Measurements from ENCODE around the gene SLC44A4. TPM values are rescaled to one million over a fixed set of nuclear protein-coding genes. Genes with fewer than 3 reads are reported as not detected.

Gene SLC44A4
- total RNA-seq, 1 donor from 2014 or later, result not detected

- intact Hi-C loops (cut with micrococcal nuclease), result no loop called here
Observed at GRCh38 chr6:31901415-31901952, 22.7 kb upstream of the SLC44A4 start.

GRCh38 chr6:31900917-31901414, 22.2 kb upstream of the SLC44A4 start:
- intact Hi-C loops (cut with micrococcal nuclease), result no loop called here

- intact Hi-C loops (cut with micrococcal nuclease), result loop anchor here (2.0 to 5.0 kb wide), 5 partner anchors 161 to 1283 kb away; partner anchors contain the start of genes GPSM3, MRPS18B, PBX2 and PPP1R10
Observed at GRCh38 chr6:31899882-31900722, 21.3 kb upstream of the SLC44A4 start.

GRCh38 chr6:31899215-31899614, 20.4 kb upstream of the SLC44A4 start:
- intact Hi-C loops (cut with micrococcal nuclease), result loop anchor here (2.0 to 5.0 kb wide), 5 partner anchors 160 to 1282 kb away; partner anchors contain the start of genes GPSM3, MRPS18B, PBX2 and PPP1R10

GRCh38 chr6:31898383-31899011, 19.7 kb upstream of the SLC44A4 start:
- intact Hi-C loops (cut with micrococcal nuclease), result loop anchor here (1.0 to 5.0 kb wide), 11 partner anchors 61 to 1281 kb away; partner anchors contain the start of genes ATF6B, BAG6, DXO and GPSM3

- intact Hi-C loops (cut with micrococcal nuclease), result loop anchor here (1.0 to 5.0 kb wide), 16 partner anchors 34 to 1280 kb away; partner anchors contain the start of genes ABHD16A, ATF6B, BAG6 and DXO
Observed at GRCh38 chr6:31897612-31898382, 19.0 kb upstream of the SLC44A4 start, which contains the start of gene EHMT2. EHMT2 (minus strand) TSS chr6:31897698; CDS start chr6:31897677, 21 bp downstream.

- intact Hi-C loops (cut with micrococcal nuclease), result loop anchor here (1.0 to 5.0 kb wide), 9 partner anchors 34 to 1280 kb away; partner anchors contain the start of genes ABHD16A, GPSM3, MRPS18B and PBX2
Observed at GRCh38 chr6:31896856-31897611, 18.2 kb upstream of the SLC44A4 start.

GRCh38 chr6:31896493-31896855, 17.7 kb upstream of the SLC44A4 start:
- intact Hi-C loops (cut with micrococcal nuclease), result loop anchor here (5.0 kb wide), 4 partner anchors 296 to 1279 kb away; partner anchors contain the start of genes GPSM3, MRPS18B, PBX2 and PPP1R10

- intact Hi-C loops (cut with micrococcal nuclease), result no loop called here
Observed at GRCh38 chr6:31892821-31893220, 14.0 kb upstream of the SLC44A4 start.

- intact Hi-C loops (cut with micrococcal nuclease), result no loop called here
Observed at GRCh38 chr6:31889331-31889972, 10.7 kb upstream of the SLC44A4 start.

GRCh38 chr6:31888276-31889258, 9.8 kb upstream of the SLC44A4 start:
- intact Hi-C loops (cut with micrococcal nuclease), result no loop called here

- intact Hi-C loops (cut with micrococcal nuclease), result no loop called here
Observed at GRCh38 chr6:31887173-31888007, 8.6 kb upstream of the SLC44A4 start.

- intact Hi-C loops (cut with micrococcal nuclease), result no loop called here
Observed at GRCh38 chr6:31886541-31886991, 7.8 kb upstream of the SLC44A4 start.

GRCh38 chr6:31884528-31885035, 5.8 kb upstream of the SLC44A4 start:
- intact Hi-C loops (cut with micrococcal nuclease), result no loop called here

- intact Hi-C loops (cut with micrococcal nuclease), result no loop called here
Observed at GRCh38 chr6:31883676-31884075, 4.9 kb upstream of the SLC44A4 start.

- intact Hi-C loops (cut with micrococcal nuclease), result no loop called here
Observed at GRCh38 chr6:31882344-31882743, 3.5 kb upstream of the SLC44A4 start.
